ENCODE data around the gene RABEP2. TPM values are rescaled to one million over a fixed set of nuclear protein-coding genes. Genes with fewer than 3 reads are reported as not detected.

RABEP2 gene
- total and polyA plus RNA-seq, 2 experiments from 2014 or later = 11.8 to 27.2 TPM

DNA sequence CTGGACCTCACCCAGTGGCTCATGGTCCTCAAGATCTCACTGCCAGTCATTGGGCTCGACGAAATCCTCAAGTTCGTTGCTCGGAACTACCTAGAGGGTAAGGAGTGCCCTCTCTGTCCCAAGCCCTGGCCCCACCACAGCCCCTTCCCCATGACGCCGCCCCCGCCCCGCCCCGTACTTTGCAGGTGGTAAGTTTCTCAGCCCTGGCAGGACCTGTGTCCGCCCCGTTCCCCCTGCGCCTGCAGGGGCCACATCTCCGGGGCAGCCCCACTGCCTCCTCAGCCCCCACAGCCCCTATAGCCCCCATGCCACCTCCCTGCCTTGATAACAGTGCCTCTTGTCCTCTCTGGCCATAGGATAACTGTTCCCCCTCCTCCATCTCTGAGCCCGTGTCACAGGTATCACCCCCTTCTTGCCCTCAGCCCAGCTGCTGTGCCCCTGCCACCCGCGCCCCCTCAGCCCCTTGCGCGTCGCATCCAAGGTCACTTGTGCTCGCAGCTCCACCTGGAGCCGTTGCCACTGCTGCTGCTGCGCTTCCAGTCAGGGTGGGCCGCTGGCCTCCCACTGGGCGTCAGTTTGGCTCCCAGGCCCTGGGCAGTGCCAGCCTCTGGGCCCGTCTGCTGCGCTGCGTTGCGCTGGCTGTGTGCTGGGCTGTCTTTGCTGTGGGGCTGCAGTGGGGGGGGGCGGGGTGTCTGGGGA lies 21.5 kb downstream of the RABEP2 start (continued):
- TF ChIP-seq, protein P1, sequence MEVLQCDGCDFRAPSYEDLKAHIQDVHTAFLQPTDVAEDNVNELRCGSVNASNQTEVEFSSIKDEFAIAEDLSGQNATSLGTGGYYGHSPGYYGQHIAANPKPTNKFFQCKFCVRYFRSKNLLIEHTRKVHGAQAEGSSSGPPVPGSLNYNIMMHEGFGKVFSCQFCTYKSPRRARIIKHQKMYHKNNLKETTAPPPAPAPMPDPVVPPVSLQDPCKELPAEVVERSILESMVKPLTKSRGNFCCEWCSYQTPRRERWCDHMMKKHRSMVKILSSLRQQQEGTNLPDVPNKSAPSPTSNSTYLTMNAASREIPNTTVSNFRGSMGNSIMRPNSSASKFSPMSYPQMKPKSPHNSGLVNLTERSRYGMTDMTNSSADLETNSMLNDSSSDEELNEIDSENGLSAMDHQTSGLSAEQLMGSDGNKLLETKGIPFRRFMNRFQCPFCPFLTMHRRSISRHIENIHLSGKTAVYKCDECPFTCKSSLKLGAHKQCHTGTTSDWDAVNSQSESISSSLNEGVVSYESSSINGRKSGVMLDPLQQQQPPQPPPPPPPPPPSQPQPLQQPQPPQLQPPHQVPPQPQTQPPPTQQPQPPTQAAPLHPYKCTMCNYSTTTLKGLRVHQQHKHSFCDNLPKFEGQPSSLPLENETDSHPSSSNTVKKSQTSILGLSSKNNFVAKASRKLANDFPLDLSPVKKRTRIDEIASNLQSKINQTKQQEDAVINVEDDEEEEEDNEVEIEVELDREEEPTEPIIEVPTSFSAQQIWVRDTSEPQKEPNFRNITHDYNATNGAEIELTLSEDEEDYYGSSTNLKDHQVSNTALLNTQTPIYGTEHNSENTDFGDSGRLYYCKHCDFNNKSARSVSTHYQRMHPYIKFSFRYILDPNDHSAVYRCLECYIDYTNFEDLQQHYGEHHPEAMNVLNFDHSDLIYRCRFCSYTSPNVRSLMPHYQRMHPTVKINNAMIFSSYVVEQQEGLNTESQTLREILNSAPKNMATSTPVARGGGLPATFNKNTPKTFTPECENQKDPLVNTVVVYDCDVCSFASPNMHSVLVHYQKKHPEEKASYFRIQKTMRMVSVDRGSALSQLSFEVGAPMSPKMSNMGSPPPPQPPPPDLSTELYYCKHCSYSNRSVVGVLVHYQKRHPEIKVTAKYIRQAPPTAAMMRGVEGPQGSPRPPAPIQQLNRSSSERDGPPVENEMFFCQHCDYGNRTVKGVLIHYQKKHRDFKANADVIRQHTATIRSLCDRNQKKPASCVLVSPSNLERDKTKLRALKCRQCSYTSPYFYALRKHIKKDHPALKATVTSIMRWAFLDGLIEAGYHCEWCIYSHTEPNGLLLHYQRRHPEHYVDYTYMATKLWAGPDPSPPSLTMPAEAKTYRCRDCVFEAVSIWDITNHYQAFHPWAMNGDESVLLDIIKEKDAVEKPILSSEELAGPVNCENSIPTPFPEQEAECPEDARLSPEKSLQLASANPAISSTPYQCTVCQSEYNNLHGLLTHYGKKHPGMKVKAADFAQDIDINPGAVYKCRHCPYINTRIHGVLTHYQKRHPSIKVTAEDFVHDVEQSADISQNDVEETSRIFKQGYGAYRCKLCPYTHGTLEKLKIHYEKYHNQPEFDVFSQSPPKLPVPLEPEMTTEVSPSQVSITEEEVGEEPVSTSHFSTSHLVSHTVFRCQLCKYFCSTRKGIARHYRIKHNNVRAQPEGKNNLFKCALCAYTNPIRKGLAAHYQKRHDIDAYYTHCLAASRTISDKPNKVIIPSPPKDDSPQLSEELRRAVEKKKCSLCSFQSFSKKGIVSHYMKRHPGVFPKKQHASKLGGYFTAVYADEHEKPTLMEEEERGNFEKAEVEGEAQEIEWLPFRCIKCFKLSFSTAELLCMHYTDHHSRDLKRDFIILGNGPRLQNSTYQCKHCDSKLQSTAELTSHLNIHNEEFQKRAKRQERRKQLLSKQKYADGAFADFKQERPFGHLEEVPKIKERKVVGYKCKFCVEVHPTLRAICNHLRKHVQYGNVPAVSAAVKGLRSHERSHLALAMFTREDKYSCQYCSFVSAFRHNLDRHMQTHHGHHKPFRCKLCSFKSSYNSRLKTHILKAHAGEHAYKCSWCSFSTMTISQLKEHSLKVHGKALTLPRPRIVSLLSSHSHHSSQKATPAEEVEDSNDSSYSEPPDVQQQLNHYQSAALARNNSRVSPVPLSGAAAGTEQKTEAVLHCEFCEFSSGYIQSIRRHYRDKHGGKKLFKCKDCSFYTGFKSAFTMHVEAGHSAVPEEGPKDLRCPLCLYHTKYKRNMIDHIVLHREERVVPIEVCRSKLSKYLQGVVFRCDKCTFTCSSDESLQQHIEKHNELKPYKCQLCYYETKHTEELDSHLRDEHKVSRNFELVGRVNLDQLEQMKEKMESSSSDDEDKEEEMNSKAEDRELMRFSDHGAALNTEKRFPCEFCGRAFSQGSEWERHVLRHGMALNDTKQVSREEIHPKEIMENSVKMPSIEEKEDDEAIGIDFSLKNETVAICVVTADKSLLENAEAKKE (CRISPR knock-in tag; IDR thresholded peaks at IDR 0.05) = no peak

DNA sequence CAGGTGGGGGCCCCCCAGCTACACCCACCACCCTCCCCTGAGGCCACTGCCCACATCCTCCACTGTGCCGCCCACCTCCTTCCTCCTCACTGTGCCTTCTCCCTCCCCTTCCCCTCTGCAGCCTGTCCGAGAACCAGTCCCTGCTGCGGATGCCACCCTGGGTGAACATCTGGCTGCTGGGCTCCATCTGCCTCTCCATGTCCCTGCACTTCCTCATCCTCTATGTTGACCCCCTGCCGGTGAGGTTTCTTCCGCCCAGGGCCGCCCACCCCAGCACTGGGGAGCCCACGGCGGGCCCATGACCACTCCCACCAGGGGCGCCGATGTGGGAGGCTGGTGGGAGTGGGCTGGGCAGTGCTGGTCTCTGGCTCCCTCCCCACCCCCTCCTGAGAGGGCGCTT lies 22.1 kb downstream of the RABEP2 start:
- no peak overlapping the region for H3K27ac ChIP-seq (ENCODE audit: low read depth)
- H3K27ac Mint-ChIP-seq = no peak overlapping the region
- no peaks in the 10 kb centered on the region; the same call in 2 of the 3 replicates for H3K36me3 Mint-ChIP-seq (ENCODE audit: low read depth)
- H2AFZ ChIP-seq = no peak overlapping the region
- no peak overlapping the region for H3K4me2 ChIP-seq
- no peaks in the 10 kb centered on the region for H4K20me1 ChIP-seq (replicated peaks; ENCODE audit: insufficient read depth)
- H3K4me3 Mint-ChIP-seq = no peak overlapping the region
- no peak overlapping the region for H3K4me3 ChIP-seq
- no peaks in the 10 kb centered on the region for H3K36me3 ChIP-seq (ENCODE audit: insufficient read depth)
- no peaks in the 10 kb centered on the region for H3K79me2 ChIP-seq (replicated peaks; ENCODE audit: insufficient read depth)
- H3K4me1 ChIP-seq (ENCODE audit: insufficient read depth) = no peaks in the 10 kb centered on the region
- H3K27me3 Mint-ChIP-seq (ENCODE audit: insufficient read depth, low read depth, poor library complexity) = peaks cover 3% of the 10 kb centered on the region
- no peaks in the 10 kb centered on the region for H3K4me1 Mint-ChIP-seq
- H3K9me3 Mint-ChIP-seq = no peaks in the 10 kb centered on the region
- H3F3A ChIP-seq (replicated peaks; ENCODE audit: low read depth) = no peaks in the 10 kb centered on the region
- no peaks in the 10 kb centered on the region for H3K9me2 ChIP-seq (ENCODE audit: insufficient read depth)
- DNase-seq (ENCODE audit: low spot score) (no peak), ATAC-seq (no peak)
- TF ChIP-seq, protein P2, sequence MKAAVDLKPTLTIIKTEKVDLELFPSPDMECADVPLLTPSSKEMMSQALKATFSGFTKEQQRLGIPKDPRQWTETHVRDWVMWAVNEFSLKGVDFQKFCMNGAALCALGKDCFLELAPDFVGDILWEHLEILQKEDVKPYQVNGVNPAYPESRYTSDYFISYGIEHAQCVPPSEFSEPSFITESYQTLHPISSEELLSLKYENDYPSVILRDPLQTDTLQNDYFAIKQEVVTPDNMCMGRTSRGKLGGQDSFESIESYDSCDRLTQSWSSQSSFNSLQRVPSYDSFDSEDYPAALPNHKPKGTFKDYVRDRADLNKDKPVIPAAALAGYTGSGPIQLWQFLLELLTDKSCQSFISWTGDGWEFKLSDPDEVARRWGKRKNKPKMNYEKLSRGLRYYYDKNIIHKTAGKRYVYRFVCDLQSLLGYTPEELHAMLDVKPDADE (IDR thresholded peaks at IDR 0.05) = no peak
- TF ChIP-seq EZH2 (IDR thresholded peaks at IDR 0.05; ENCODE audit: low read depth, unreplicated experiment) (no peak), NANOG (IDR thresholded peaks at IDR 0.05; ENCODE audit: borderline replicate concordance) (no peak), POLR2AphosphoS5 (IDR thresholded peaks at IDR 0.05; ENCODE audit: low read depth) (no peak)
- TF ChIP-seq, protein P3, sequence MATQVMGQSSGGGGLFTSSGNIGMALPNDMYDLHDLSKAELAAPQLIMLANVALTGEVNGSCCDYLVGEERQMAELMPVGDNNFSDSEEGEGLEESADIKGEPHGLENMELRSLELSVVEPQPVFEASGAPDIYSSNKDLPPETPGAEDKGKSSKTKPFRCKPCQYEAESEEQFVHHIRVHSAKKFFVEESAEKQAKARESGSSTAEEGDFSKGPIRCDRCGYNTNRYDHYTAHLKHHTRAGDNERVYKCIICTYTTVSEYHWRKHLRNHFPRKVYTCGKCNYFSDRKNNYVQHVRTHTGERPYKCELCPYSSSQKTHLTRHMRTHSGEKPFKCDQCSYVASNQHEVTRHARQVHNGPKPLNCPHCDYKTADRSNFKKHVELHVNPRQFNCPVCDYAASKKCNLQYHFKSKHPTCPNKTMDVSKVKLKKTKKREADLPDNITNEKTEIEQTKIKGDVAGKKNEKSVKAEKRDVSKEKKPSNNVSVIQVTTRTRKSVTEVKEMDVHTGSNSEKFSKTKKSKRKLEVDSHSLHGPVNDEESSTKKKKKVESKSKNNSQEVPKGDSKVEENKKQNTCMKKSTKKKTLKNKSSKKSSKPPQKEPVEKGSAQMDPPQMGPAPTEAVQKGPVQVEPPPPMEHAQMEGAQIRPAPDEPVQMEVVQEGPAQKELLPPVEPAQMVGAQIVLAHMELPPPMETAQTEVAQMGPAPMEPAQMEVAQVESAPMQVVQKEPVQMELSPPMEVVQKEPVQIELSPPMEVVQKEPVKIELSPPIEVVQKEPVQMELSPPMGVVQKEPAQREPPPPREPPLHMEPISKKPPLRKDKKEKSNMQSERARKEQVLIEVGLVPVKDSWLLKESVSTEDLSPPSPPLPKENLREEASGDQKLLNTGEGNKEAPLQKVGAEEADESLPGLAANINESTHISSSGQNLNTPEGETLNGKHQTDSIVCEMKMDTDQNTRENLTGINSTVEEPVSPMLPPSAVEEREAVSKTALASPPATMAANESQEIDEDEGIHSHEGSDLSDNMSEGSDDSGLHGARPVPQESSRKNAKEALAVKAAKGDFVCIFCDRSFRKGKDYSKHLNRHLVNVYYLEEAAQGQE (IDR thresholded peaks at IDR 0.05; ENCODE audit: unreplicated experiment) = no peak
- TF ChIP-seq, protein P4, sequence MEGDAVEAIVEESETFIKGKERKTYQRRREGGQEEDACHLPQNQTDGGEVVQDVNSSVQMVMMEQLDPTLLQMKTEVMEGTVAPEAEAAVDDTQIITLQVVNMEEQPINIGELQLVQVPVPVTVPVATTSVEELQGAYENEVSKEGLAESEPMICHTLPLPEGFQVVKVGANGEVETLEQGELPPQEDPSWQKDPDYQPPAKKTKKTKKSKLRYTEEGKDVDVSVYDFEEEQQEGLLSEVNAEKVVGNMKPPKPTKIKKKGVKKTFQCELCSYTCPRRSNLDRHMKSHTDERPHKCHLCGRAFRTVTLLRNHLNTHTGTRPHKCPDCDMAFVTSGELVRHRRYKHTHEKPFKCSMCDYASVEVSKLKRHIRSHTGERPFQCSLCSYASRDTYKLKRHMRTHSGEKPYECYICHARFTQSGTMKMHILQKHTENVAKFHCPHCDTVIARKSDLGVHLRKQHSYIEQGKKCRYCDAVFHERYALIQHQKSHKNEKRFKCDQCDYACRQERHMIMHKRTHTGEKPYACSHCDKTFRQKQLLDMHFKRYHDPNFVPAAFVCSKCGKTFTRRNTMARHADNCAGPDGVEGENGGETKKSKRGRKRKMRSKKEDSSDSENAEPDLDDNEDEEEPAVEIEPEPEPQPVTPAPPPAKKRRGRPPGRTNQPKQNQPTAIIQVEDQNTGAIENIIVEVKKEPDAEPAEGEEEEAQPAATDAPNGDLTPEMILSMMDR (conservative IDR thresholded peaks at IDR 0.05; ENCODE audit: low read depth in 2 of 2) = no peak
- no peaks in the 10 kb centered on the region for H3K27me3 ChIP-seq (ENCODE audit: insufficient read depth)
